NCI-H1092 (cell line): Measurements from ENCODE around the gene ARHGEF25.
"Not testable (repeated sequence)": the region's sequence is repeated elsewhere in the genome, so short reads cannot be mapped to it uniquely, and the experiment has no call there.

Source experiments
- DNase-seq: peaks from one replicate; lab custom pipeline; 2025; lab: John Stamatoyannopoulos, UW

ARHGEF25 gene

DNA sequence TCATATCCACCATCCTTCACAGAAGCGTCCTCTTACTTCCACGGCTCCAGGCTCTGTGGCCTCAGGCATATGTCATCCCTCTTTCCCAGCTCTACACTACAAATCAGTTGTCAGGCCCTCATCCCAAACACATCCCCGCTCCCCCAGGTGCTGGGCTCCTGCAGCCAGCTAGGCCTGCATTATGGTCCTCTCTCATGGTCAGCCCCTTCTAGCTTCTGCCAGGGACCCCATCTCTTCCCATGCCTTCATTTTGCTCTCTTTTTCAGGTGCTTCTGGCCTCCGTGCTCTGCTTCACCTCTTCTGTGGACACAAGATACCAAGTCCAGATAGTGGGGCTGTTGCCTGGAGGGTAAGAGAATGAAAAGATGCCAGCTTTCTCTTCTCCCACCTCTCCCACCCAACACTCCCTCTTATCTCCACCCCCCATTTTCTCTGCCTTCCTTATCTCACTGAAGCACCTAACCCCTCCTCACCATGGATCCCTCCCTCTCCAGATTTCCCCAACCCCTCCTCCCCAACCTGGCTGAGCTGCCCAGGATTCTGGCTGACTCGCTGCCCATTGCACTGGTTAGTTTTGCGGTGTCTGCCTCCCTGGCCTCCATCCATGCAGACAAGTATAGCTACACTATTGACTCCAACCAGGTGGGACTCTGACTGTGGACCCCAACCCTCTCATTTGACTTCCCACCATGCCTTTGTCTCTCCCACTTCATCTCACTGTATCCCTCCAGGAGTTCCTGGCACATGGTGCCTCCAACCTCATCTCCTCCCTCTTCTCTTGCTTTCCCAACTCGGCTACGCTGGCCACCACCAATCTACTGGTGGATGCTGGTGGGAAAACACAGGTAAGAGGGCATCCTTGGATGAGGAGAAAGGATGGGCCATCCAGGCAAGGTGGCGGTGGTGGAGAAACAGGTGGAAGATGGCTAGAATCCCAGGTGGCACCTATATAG, 11.3 kb downstream of the ARHGEF25 start:
- DNase-seq, result no peak

DNA sequence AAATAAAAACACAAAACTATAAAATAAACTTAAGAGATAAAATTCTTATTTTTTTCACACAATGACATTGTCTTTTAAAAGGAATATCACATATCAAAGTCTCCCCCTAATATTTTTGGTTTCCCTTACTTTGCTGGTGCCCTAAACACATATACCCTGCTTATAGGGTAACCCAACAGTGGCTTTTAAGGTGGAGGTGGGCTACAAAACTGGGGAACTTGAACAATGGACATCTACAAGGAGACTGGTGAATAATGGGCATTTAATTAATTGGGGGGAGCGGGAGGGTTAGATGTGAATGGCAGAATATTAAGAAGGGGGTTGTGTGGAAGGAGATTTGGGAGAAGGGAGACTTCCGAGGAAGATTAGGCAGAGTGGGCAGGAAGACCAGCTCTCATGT, 12.2 kb downstream of the ARHGEF25 start:
- DNase-seq, result no peak

DNA sequence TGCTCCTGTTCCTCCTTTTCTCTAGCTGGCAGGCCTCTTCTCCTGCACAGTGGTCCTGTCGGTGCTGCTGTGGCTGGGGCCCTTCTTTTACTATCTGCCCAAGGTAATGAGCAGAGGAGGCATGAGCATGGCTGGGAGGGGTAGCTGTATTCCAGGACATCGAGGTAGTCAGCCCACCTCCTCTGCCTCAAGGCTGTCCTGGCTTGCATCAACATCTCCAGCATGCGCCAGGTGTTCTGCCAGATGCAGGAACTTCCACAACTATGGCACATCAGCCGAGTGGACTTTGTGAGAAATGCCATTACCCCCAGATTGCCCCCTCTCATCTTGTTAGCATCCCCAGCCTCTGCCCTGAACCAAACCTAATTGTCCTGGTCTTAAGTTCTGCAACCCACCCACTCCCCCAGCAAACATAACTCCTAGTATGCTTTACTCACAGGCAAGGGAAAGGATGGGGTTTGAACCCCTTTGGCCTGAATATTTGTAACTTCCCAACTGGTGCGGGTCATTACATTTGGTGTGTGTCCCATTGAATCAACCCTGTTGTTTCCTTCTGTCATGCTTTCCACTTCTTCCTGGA, 12.7 kb downstream of the ARHGEF25 start:
- DNase-seq, result no peak

- DNase-seq, result no peak
Measured at GRCh38 chr12:57624441-57625220, 13.4 kb downstream of the ARHGEF25 start.

DNA sequence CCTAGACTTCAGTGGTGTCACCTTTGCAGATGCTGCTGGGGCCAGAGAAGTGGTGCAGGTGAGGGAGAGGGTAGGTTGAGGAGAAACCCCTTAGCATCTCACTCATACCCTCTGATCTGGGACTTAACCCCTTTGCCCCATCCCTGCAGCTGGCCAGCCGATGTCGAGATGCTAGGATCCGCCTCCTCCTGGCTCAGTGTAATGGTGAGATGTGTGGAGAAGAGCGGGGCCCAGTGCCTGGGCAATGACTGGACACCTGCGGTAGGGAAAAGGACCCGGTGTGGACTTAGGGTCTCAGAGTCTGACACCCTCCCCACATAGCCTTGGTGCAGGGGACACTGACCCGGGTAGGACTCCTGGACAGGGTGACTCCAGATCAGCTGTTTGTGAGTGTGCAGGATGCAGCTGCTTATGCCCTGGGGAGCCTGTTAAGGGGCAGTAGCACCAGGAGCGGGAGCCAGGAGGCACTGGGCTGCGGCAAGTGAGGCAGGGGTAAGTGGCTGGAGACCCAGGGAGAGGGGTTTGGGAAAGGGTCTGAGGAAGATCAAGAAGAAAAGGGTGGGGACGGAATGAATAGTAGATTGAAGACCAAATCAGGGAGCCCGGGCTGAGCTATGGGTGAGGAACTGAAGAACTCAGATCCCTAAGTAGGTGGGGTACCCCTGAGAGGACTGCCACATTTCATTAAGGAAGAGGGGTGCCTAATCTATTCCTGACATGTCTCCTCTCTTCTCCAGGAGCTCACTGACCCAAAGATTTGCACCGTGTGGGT, 14.2 kb downstream of the ARHGEF25 start:
- DNase-seq, result no peak

DNA sequence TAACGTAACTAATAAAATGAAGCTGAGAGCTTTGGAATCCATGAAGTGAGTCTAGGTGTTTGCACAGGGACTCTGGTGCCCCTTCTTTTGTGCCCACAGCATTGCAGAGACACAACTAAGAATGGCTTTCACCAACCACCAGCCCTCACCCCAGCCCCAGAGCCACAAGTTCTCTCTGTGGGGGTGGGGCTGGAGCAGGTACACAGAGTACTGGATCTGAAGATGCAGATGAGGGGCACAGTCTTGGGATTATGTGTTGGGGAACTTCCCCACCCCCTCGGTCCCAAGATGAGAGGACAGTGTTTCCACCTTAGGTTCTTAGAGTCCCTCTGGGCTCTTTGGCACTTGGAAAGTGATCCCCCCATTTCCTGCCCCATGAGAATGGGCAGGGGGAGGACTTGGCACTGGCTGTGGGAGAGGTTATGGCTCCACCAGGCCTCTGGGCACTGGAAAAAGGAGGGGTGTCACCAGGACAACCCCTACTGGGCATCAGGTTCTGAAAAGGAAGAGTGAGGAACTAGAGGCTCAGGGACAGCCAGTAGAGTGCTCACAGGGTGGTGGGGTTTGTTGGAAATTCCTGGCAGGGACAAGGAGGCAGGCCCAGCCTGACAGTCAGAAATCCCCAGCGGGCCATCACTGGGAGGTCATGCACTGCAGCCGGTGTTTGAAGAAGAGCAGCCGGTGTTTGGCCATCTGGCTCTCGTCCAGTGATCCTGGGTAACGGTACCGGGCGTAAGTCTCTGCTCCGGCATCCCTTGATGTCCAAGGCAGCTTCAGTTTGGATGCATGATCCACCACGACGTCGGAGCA, 15.1 kb downstream of the ARHGEF25 start:
- DNase-seq, result no peak

- no peak for DNase-seq
Measured at GRCh38 chr12:57626921-57627445, 15.7 kb downstream of the ARHGEF25 start.

GRCh38 chr12:57627501-57628279, 16.5 kb downstream of the ARHGEF25 start:
- no peak for DNase-seq

DNA sequence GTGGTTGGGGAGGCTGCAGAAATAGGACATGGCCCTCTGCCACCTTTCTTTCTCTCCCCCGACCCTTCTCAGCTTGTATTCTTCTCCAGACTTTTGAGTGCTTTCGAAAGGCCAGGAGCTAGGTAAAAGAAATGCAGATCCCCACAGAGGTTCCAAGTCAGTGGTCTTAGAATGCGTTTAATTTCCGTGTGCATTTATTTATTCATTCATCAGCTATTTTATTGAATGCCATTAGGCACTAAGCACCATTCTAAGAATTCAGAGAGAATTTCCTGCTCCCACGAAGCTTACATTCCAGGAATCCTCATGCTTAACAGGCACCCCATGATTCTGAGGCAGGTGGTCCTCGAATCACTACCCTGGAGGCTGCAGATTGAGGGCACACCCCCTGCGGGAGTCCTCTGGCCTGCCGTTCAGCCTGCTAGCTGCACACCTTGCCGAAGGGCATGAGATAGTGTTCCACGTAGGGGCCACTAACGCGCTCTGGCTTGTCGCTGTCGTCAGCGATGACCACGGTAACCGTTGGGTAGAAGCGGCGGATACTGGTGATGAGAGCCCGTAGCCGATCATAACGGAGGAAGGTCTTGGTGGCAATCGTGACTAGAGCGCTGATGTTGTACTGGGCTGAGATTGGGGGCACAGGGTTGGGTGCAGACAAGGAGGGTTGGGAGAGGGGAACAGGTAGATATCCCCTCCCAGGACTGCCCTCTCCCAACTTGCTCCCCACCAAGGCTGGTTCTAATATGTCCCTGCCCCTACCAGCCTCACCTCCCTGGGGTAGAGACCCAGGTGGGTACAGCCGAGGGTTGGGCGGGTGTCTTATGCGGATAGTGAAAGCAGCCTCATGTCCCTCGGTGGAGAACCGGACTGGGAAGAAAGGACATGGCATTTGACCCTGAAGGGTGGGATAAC, 17.3 kb downstream of the ARHGEF25 start:
- no peak for DNase-seq

DNA sequence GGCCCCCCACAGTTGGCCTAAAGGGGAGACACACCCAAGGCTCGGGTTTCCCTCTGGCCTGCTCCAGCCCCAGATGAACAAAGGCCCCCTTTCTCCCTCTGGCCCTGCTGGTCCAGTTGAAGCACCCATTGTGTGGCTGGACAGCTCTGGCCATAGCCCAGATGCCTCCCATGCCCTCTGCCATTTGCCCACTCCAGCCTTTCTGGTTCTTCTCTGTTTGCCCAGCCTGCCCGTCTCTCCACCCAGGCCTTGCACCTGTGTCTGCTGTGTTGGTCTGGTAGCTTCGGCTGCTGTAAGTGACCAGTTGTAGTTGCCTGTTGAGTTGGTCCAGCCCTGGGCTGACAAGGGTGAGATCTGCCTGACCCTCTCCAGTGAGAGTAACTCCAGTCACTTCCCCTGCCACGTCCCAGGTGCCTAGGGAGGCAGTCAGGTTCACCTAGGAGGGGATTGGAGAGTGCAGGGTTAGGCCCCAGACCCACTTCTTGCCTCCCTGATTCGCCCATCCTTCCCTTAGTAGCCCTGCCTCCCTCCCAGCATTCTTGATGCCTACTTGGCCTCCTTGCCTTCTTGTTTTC, 18.7 kb downstream of the ARHGEF25 start:
- DNase-seq, result no peak

DNA sequence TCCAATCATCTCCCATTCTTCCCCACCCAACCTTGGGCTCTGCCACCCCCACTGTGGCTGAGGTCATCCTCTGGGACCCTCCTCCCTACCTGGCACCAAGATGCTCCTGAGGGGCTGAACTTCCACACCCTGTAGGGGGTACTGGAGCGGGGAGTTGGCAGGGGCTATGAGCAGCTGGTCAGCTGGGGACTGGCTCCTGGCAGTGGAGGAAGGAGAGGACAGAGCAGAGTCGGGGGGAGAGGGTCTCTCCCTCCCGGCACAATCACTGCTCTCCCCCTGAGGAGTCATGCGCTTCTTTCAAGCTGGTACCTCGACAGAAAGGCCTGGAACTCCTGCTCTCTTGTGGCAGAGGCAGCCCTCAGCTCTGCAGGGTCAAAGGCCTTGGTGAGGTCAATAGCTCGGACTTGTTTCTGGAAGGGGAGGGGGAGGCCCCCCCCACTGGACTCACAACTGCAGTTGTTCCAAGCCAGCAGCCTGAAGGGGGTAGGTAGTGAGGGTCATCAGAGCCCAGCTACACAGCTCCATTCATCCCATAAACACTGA, 19.7 kb downstream of the ARHGEF25 start:
- DNase-seq, result no peak

DNA sequence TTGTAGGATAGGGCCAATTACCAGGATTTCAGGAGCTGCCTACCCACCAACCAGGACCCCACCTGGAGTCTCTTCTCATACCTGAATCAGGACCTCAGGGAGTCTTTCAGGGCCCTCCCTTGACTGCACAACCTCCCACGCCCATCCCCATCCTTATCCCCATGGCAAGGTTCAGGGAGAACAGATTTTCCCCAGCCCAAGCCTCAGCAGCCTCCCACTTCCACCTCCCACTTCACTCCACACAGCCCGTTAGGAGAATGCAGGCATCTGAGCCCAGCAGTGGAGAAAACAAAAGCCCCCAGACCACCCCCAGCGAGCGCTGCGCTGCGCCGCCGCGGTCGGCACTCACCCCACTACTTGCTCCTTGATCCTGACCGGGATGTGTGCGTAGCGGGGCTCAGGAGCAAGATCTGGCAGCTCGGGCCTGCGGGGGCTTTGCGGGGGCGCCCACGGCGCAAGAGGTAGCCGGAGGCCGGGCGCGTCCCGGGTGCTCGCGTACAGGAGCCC, 20.4 kb downstream of the ARHGEF25 start:
- DNase-seq, result no peak

GRCh38 chr12:57632073-57632957, 21.1 kb downstream of the ARHGEF25 start:
- peak; percentile 14 for DNase-seq

GRCh38 chr12:57632958-57633840, 22.0 kb downstream of the ARHGEF25 start, which contains the start of gene B4GALNT1:
Gene B4GALNT1 (minus strand): TSS chr12:57633201. CDS start chr12:57632132, 1,069 bp downstream.
- peak; percentile 41 for DNase-seq

- DNase-seq, result not testable (repeated sequence)
Measured at GRCh38 chr12:57636731-57637130, 25.5 kb downstream of the ARHGEF25 start.

- no peak for DNase-seq
Measured at GRCh38 chr12:57637364-57637763, 26.1 kb downstream of the ARHGEF25 start.
